ENCODE measurements around the gene TSPAN9.

Gene TSPAN9

GRCh38 chr12:3137268-3137781 lies 60.1 kb downstream of the TSPAN9 start:
- Histone ChIP-seq H3K4me3 (replicated peaks; ENCODE audit: insufficient read depth, low read length) (no peak overlapping the region), H3K27me3 (ENCODE audit: insufficient read depth, poor library complexity, severe bottlenecking) (peaks cover 28% of the 10 kb centered on the region), H3K27ac (replicated peaks) (no peak overlapping the region)
- DNase-seq (ENCODE audit: low read depth in 1 of 2, low spot score in 1 of 2): no peak
- TF ChIP-seq CTCF (IDR thresholded peaks at IDR 0.05; ENCODE audit: insufficient read depth, low read length): no peak
- TF ChIP-seq GABPA (IDR thresholded peaks at IDR 0.05; ENCODE audit: low read depth): no peak
- TF ChIP-seq SPI1 (IDR thresholded peaks at IDR 0.05; ENCODE audit: borderline replicate concordance, low read depth): no peak
- TF ChIP-seq REST (IDR thresholded peaks at IDR 0.05; ENCODE audit: insufficient replicate concordance, low read depth): no peak
- TF ChIP-seq POLR2AphosphoS5 (IDR thresholded peaks at IDR 0.05; ENCODE audit: low read depth): no peak

- no peak for DNase-seq (ENCODE audit: low read depth in 1 of 2, low spot score in 1 of 2)
- no peak overlapping the region for H3K4me3 ChIP-seq (replicated peaks; ENCODE audit: insufficient read depth, low read length)
- TF ChIP-seq POLR2AphosphoS5 (IDR thresholded peaks at IDR 0.05; ENCODE audit: low read depth): no peak
- TF ChIP-seq GABPA (IDR thresholded peaks at IDR 0.05; ENCODE audit: low read depth): no peak
- TF ChIP-seq REST (IDR thresholded peaks at IDR 0.05; ENCODE audit: insufficient replicate concordance, low read depth): no peak
- TF ChIP-seq SPI1 (IDR thresholded peaks at IDR 0.05; ENCODE audit: borderline replicate concordance, low read depth): no peak
- TF ChIP-seq CTCF (IDR thresholded peaks at IDR 0.05; ENCODE audit: insufficient read depth, low read length): no peak
- no peak overlapping the region for H3K27ac ChIP-seq (replicated peaks)
- peaks cover 23% of the 10 kb centered on the region for H3K27me3 ChIP-seq (ENCODE audit: insufficient read depth, poor library complexity, severe bottlenecking)
Measured at GRCh38 chr12:3137814-3138445, 60.8 kb downstream of the TSPAN9 start.

DNA sequence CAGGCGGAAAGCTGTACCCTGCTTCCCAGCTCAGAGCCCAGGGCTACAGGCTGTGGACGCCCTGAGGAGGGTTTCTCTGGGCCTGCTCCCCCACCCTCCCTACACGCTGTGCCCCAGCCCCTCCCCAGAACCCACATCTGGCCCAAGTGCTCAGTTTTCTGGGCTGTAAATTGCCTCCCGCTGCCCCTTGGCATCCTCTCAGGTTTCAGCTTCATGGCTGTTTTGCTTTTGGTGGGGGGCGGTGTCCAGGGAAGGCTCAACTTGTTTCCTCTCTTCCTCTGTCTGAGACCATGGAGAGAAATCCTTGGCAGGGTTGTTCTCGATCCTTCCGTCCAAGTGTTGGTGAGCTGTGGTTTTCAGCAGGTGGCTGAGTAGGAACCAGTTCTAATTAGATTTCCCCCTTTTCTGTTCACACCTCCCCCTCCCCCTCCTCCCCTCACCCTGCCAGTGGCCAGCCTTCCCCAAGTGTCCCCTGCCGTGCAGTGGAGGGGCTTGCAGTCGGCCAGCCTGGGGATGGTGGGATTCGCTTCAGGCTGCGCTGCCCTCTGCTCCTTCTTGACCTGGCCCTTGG lies 61.8 kb downstream of the TSPAN9 start:
- no peak overlapping the region for H3K27ac ChIP-seq (replicated peaks)
- no peak for DNase-seq (ENCODE audit: low read depth in 1 of 2, low spot score in 1 of 2)
- H3K4me3 ChIP-seq (replicated peaks; ENCODE audit: insufficient read depth, low read length): no peak overlapping the region
- H3K27me3 ChIP-seq (ENCODE audit: insufficient read depth, poor library complexity, severe bottlenecking): peaks cover 16% of the 10 kb centered on the region
- TF ChIP-seq POLR2AphosphoS5 (IDR thresholded peaks at IDR 0.05; ENCODE audit: low read depth): no peak
- no peak for TF ChIP-seq CTCF (IDR thresholded peaks at IDR 0.05; ENCODE audit: insufficient read depth, low read length)
- TF ChIP-seq SPI1 (IDR thresholded peaks at IDR 0.05; ENCODE audit: borderline replicate concordance, low read depth): no peak
- no peak for TF ChIP-seq REST (IDR thresholded peaks at IDR 0.05; ENCODE audit: insufficient replicate concordance, low read depth)
- no peak for TF ChIP-seq GABPA (IDR thresholded peaks at IDR 0.05; ENCODE audit: low read depth)
